Lung (tissue), 12 donors: Measurements from ENCODE around the gene ZNF598. TPM values are rescaled to one million over a fixed set of nuclear protein-coding genes. Genes with fewer than 3 reads are reported as not detected.

Experiments
- ATAC-seq: fragments of 200-7000 bp; cut with Tn5 transposase; one replicate; pipeline ENCODE4 v1.9.1; 2020; ENCODE audit warnings: moderate number of reproducible peaks; ENCODE audit not compliant: insufficient read depth, low FRiP score
- DNase-seq, 3 donors: peaks; one replicate each; pipeline ENCODE4 v3.0.0-alpha.2; 2013 to 2017
- H3K27ac ChIP-seq, 2 donors: one replicate each; pipeline ENCODE4 v1.5.1; 2013; ENCODE audit warnings: mild to moderate bottlenecking in 2 of 2, moderate library complexity in 2 of 2, control low read depth in 1 of 2, inconsistent platforms in 1 of 2, low read depth in 1 of 2, low read length in 1 of 2
- H3K27me3 ChIP-seq, 3 donors: one replicate each; pipeline ENCODE4 v1.5.1; 2013; ENCODE audit warnings: low read length in 2 of 3; ENCODE audit not compliant: control insufficient read depth in 3 of 3, insufficient read depth in 3 of 3
- H3K36me3 ChIP-seq, 4 donors: one replicate each; pipeline ENCODE4 v1.5.1; 2013; ENCODE audit warnings: low read length in 4 of 4, mild to moderate bottlenecking in 1 of 4, moderate library complexity in 1 of 4; ENCODE audit not compliant: control insufficient read depth in 4 of 4, insufficient read depth in 4 of 4
- H3K4me1 ChIP-seq, 5 donors: one replicate each; pipeline ENCODE4 v1.5.1; 2013; ENCODE audit warnings: low read length in 5 of 5, mild to moderate bottlenecking in 2 of 5, moderate library complexity in 1 of 5; ENCODE audit not compliant: control insufficient read depth in 5 of 5, insufficient read depth in 5 of 5
- H3K4me3 ChIP-seq: one replicate; pipeline ENCODE4 v1.5.1; 2013; ENCODE audit warnings: mild to moderate bottlenecking, control low read depth, moderate library complexity
- H3K9ac ChIP-seq, 2 donors: one replicate each; pipeline ENCODE4 v1.5.1; 2013; ENCODE audit warnings: low read length in 2 of 2, control low read depth in 1 of 2; ENCODE audit not compliant: insufficient read depth in 1 of 2
- H3K9me3 ChIP-seq, 4 donors: one replicate each; pipeline ENCODE4 v1.5.1; 2013; ENCODE audit warnings: low read length in 3 of 4, mild to moderate bottlenecking in 1 of 4, moderate library complexity in 1 of 4; ENCODE audit not compliant: control insufficient read depth in 4 of 4, insufficient read depth in 3 of 4
- WGBS, 2 donors: extraction: QIAGEN DNeasy Blood & Tissue Kit; methylation state at CpG; one replicate each; pipeline ENCODE4 v1.1.7; 2013; 5-methylcytosine and 5-hydroxymethylcytosine counted together
- polyA plus RNA-seq, 2 donors: library from polyadenylated mRNA; stranded (reverse); fragments of 200-250 nt; gene quantifications; one replicate each; pipeline ENCODE4 v1.2.1, GENCODE V29; 2013
- total RNA-seq, 2 donors: library from RNA; depleted of rRNA in 1 of 2; stranded (reverse); fragments of >200 nt in 1 of 2; gene quantifications; one replicate each; pipeline ENCODE4 v1.2.1, GENCODE V29; 2014 to 2021
- TF ChIP-seq, protein P1 (sequence below): IDR thresholded peaks from 2 replicates; pipeline ENCODE4 v1.5.1; 2012; ENCODE audit warnings: mild to moderate bottlenecking; ENCODE audit errors: control extremely low read depth, extremely low read depth
- donor health status: control.
- donor health status: control.
- donor health status: Bipolar disorder and iron deficiency.
- donor health status: healthy.
- donor health status: DM: yes; HTN: yes; CAD: no.

ZNF598 gene
- total and polyA plus RNA-seq, 4 donors: 13.9 to 49.8 (median 35.9) TPM

DNA sequence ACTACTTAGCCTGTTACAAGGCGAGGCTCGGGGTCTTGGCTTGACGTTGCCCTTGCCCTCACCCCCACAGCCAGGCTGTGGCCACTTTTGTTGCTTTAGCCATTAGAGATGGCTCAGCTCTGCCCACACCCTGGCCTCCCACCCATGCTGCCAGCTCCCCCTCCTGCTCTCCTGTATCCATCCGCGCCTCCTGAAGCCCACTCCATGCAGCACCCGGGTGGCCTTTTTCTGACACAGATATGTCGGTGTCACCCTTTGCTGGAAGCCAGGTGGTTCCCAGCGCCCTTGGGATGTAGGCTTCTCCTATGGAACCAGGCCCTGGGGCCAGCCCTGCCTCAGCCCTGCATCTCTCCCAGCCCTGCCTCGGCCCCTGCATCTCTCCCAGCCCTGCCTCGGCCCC lies 47.8 kb upstream of the ZNF598 start:
- Histone ChIP-seq H3K9me3 (no peaks in the 10 kb centered on the region), H3K27ac (no peak overlapping the region), H3K4me3 (no peak overlapping the region), H3K4me1 (no peaks in the 10 kb centered on the region), H3K27me3 (no peaks in the 10 kb centered on the region), H3K9ac (no peak overlapping the region), H3K36me3 (peaks cover 0 to 68% (median 28%) of the 10 kb centered on the region in 4 donors)
- DNase-seq (no peak), ATAC-seq (no peak)
- WGBS, 2 donors: 94 to 96% methylated on average over 9 to 10 of the region's 10 CpGs
- TF ChIP-seq, protein P1, sequence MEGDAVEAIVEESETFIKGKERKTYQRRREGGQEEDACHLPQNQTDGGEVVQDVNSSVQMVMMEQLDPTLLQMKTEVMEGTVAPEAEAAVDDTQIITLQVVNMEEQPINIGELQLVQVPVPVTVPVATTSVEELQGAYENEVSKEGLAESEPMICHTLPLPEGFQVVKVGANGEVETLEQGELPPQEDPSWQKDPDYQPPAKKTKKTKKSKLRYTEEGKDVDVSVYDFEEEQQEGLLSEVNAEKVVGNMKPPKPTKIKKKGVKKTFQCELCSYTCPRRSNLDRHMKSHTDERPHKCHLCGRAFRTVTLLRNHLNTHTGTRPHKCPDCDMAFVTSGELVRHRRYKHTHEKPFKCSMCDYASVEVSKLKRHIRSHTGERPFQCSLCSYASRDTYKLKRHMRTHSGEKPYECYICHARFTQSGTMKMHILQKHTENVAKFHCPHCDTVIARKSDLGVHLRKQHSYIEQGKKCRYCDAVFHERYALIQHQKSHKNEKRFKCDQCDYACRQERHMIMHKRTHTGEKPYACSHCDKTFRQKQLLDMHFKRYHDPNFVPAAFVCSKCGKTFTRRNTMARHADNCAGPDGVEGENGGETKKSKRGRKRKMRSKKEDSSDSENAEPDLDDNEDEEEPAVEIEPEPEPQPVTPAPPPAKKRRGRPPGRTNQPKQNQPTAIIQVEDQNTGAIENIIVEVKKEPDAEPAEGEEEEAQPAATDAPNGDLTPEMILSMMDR: no peak

DNA sequence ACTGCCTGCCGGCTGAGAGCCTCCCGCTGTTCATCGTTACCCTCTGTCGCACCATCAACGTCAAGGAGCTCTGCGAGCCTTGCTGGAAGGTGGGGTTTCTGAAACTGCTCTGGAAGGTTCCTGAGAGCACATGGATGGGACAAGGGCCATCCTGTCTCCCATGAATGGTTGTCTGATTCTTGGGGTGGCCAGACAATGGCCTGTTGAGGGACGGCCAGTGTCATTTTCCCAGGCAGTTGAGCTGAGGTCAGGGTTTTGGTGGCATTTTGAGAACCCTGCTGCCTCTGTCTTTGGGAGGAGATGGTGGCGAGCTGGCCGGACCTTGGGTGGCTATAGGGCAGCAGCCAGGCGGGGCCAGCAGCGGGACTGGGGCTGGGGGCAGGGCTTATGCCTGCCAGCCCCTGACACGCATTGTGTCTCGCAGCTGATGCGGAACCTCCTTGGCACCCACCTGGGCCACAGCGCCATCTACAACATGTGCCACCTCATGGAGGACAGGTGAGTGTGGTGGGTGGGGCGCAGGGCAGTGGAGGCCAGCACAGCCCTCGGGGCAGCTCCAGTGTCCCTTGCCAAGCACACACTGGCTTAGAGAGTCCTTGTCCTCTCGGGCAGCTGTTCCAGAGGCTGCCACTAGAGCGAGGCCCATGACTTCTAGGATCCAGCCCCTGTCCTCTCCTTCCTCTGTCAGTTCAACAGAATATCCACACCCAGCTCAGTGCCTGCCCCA lies 47.2 kb upstream of the ZNF598 start:
- no peak for DNase-seq
- 93 to 95% methylated on average over 19 of the region's 19 CpGs for WGBS, 2 donors
- no peaks in the 10 kb centered on the region for H3K4me1 ChIP-seq
- TF ChIP-seq, protein P1: no peak
- peaks cover 0 to 67% (median 28%) of the 10 kb centered on the region in 4 donors for H3K36me3 ChIP-seq
- ATAC-seq: no peak
- no peaks in the 10 kb centered on the region for H3K9me3 ChIP-seq
- H3K9ac ChIP-seq: no peak overlapping the region
- H3K4me3 ChIP-seq: no peak overlapping the region
- H3K27ac ChIP-seq: no peak overlapping the region
- H3K27me3 ChIP-seq: no peaks in the 10 kb centered on the region

DNA sequence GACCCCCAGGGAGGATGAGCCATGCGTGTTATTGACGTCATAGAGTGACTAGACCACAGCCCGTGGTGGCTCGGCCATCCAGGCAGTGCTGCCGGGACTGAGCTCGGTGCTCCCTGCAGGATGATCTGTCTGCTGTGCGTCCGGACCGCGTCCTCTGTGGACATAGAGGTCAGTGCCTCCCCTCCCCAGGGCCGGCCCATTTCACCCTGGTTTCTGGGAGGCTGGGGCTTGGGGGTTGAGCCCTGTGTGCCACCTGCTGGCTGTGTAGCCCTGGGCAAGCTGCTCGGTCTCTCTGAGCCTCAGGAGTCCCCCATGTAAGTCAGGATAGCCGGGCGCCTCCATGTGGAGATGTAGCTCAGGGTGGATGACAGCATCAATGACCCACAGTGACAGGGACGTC lies 46.5 kb upstream of the ZNF598 start:
- H3K36me3 ChIP-seq: peaks cover 0 to 68% (median 31%) of the 10 kb centered on the region in 4 donors
- H3K9ac ChIP-seq: no peak overlapping the region
- no peaks in the 10 kb centered on the region for H3K4me1 ChIP-seq
- ATAC-seq (peak; percentile 12), DNase-seq (no peak)
- no peak overlapping the region for H3K27ac ChIP-seq
- H3K4me3 ChIP-seq: no peak overlapping the region
- no peaks in the 10 kb centered on the region for H3K9me3 ChIP-seq
- TF ChIP-seq, protein P1: peak; percentile 13
- no peaks in the 10 kb centered on the region for H3K27me3 ChIP-seq
- 58 to 72% methylated on average over 15 of the region's 15 CpGs for WGBS, 2 donors
